ENCODE measurements around the gene RTN4.
A peak's percentile ranks its signal among the peaks of the same experiment; 100 is the strongest.
"Not testable (repeated sequence)": the region's sequence is repeated elsewhere in the genome, so short reads cannot be mapped to it uniquely, and the experiment has no call there.

The RTN4 gene

GRCh38 chr2:55050100-55050994 is at the start of gene RTN4:
Gene RTN4 (minus strand): TSS chr2:55050451. CDS start chr2:55050300, 151 bp downstream.
- peak; percentile 99 for DNase-seq

GRCh38 chr2:55099493-55099877 is 49.2 kb upstream of the RTN4 start:
- DNase-seq, result no peak

- no peak for DNase-seq
Observed at GRCh38 chr2:55097461-55098410, 47.5 kb upstream of the RTN4 start.

GRCh38 chr2:55097082-55097460 is 46.8 kb upstream of the RTN4 start:
- DNase-seq, result no peak

GRCh38 chr2:55096586-55096985 is 46.3 kb upstream of the RTN4 start:
- DNase-seq, result no peak

GRCh38 chr2:55093381-55093780 is 43.1 kb upstream of the RTN4 start:
- no peak for DNase-seq

GRCh38 chr2:55092439-55092838 is 42.2 kb upstream of the RTN4 start:
- no peak for DNase-seq

GRCh38 chr2:55091681-55092080 is 41.4 kb upstream of the RTN4 start:
- DNase-seq, result not testable (repeated sequence)

GRCh38 chr2:55090702-55091101 is 40.5 kb upstream of the RTN4 start:
- no peak for DNase-seq

- no peak for DNase-seq
Observed at GRCh38 chr2:55089726-55090125, 39.5 kb upstream of the RTN4 start.

- DNase-seq, result no peak
Observed at GRCh38 chr2:55088400-55088799, 38.1 kb upstream of the RTN4 start.

- no peak for DNase-seq
Observed at GRCh38 chr2:55087936-55088335, 37.7 kb upstream of the RTN4 start.

GRCh38 chr2:55087501-55087900 is 37.2 kb upstream of the RTN4 start:
- DNase-seq, result no peak

- DNase-seq, result no peak
Observed at GRCh38 chr2:55085113-55086040, 35.1 kb upstream of the RTN4 start.

- DNase-seq, result no peak
Observed at GRCh38 chr2:55084641-55085040, 34.4 kb upstream of the RTN4 start.

GRCh38 chr2:55080204-55080738 is 30.0 kb upstream of the RTN4 start:
- no peak for DNase-seq

- DNase-seq, result no peak
Observed at GRCh38 chr2:55078956-55079355, 28.7 kb upstream of the RTN4 start.

GRCh38 chr2:55076721-55077120 is 26.5 kb upstream of the RTN4 start:
- DNase-seq, result no peak

- not testable (repeated sequence) for DNase-seq
Observed at GRCh38 chr2:55076019-55076418, 25.8 kb upstream of the RTN4 start.

GRCh38 chr2:55073000-55073983 is 23.0 kb upstream of the RTN4 start:
- DNase-seq, result no peak

GRCh38 chr2:55063713-55064323 is 13.6 kb upstream of the RTN4 start:
- no peak for DNase-seq

Measured in NCI-H1417 treated with DMSO at 0.1 percent for 48 hours (cell line).